ENCODE results near the gene PPP1R18.
"Not testable (repeated sequence)": the region's sequence is repeated elsewhere in the genome, so short reads cannot be mapped to it uniquely, and the experiment has no call there.

PPP1R18 gene

DNA sequence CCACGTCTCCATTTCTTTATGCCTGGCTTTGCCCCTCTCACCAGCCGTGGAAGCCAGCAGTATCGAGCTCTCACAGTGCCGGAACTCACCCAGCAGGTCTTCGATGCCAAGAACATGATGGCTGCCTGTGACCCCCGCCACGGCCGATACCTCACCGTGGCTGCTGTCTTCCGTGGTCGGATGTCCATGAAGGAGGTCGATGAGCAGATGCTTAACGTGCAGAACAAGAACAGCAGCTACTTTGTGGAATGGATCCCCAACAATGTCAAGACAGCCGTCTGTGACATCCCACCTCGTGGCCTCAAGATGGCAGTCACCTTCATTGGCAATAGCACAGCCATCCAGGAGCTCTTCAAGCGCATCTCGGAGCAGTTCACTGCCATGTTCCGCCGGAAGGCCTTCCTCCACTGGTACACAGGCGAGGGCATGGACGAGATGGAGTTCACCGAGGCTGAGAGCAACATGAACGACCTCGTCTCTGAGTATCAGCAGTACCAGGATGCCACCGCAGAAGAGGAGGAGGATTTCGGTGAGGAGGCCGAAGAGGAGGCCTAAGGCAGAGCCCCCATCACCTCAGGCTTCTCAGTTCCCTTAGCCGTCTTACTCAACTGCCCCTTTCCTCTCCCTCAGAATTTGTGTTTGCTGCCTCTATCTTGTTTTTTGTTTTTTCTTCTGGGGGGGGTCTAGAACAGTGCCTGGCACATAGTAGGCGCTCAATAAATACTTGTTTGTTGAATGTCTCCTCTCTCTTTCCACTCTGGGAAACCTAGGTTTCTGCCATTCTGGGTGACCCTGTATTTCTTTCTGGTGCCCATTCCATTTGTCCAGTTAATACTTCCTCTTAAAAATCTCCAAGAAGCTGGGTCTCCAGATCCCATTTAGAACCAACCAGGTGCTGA lies 37.6 kb upstream of the PPP1R18 start:
- H3K9me3 ChIP-seq (ENCODE audit: insufficient read depth, low read depth, low read length); H3K9ac ChIP-seq (ENCODE audit: low read depth, low read length); H3K27me3 ChIP-seq (ENCODE audit: insufficient read depth, low read length); H3K4me1 ChIP-seq (ENCODE audit: insufficient read depth, low read length); H3K4me3 ChIP-seq (ENCODE audit: low read length): not testable (repeated sequence)
- Histone ChIP-seq H3K36me3 (ENCODE audit: insufficient read depth, low read length) (peaks cover 64% of the 10 kb centered on the region), H3K27ac (ENCODE audit: low read depth, low read length) (peak overlapping the region; percentile 10; the same call in 1 of the 2 replicates)
- WGBS: 94% methylated on average over 29 of the region's 29 CpGs

DNA sequence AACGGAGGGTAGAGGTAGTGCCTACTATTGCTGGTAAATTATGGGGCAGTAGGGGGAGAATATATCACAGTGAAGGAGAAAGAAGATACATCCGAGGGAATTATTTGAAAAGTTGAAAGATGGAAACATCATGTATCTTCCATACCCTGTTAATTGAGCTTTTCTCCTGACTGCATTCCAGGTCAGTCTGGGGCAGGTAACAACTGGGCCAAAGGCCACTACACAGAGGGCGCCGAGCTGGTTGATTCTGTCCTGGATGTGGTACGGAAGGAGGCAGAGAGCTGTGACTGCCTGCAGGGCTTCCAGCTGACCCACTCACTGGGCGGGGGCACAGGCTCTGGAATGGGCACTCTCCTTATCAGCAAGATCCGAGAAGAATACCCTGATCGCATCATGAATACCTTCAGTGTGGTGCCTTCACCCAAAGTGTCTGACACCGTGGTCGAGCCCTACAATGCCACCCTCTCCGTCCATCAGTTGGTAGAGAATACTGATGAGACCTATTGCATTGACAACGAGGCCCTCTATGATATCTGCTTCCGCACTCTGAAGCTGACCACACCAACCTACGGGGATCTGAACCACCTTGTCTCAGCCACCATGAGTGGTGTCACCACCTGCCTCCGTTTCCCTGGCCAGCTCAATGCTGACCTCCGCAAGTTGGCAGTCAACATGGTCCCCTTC lies 36.9 kb upstream of the PPP1R18 start:
- not testable (repeated sequence) for H3K9ac ChIP-seq (ENCODE audit: low read depth, low read length); H3K27me3 ChIP-seq (ENCODE audit: insufficient read depth, low read length); H3K4me1 ChIP-seq (ENCODE audit: insufficient read depth, low read length); H3K9me3 ChIP-seq (ENCODE audit: insufficient read depth, low read depth, low read length)
- peaks cover 59% of the 10 kb centered on the region for H3K36me3 ChIP-seq (ENCODE audit: insufficient read depth, low read length)
- WGBS: 94% methylated on average over 16 of the region's 16 CpGs
- peak overlapping the region; percentile 98; the same call in 1 of the 2 replicates for H3K4me3 ChIP-seq (ENCODE audit: low read length)
- H3K27ac ChIP-seq (ENCODE audit: low read depth, low read length): peak overlapping the region; percentile 53; the same call in 1 of the 2 replicates

DNA sequence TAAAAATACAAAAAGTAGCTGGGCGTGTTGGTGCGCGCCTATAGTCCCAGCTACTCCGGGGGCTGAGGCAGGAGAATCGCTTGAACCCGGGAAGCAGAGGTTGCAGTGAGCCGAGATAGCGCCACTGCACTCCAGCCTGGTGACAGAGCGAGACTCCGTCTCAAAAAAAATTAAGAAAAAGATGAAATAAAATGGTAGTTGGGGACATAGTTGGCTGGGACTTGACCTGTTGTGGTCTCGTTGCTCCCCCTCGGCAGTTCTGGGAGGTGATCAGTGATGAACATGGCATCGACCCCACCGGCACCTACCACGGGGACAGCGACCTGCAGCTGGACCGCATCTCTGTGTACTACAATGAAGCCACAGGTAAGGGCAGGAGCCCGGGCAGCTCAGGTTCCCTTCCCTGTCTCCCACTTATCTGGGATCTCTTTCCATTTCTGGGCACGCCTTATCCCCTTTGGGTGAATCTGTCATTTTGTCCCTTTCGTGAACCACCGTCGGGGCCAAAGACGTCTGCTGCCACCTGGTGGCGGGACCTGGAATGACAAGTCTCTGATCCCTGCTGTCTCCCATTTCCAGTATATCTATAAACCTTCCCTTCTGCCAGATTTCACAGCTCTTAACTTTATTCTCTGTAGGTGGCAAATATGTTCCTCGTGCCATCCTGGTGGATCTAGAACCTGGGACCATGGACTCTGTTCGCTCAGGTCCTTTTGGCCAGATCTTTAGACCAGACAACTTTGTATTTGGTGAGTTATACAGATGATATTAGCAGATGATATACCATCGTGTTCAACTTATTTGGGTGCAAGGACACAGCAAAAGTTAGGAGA lies 36.1 kb upstream of the PPP1R18 start:
- Histone ChIP-seq H3K27me3 (ENCODE audit: insufficient read depth, low read length) (no peaks in the 10 kb centered on the region), H3K4me3 (ENCODE audit: low read length) (peak overlapping the region; percentile 98), H3K4me1 (ENCODE audit: insufficient read depth, low read length) (peaks cover 8% of the 10 kb centered on the region; the same call in 1 of the 2 replicates), H3K36me3 (ENCODE audit: insufficient read depth, low read length) (peaks cover 52% of the 10 kb centered on the region), H3K9me3 (ENCODE audit: insufficient read depth, low read depth, low read length) (no peaks in the 10 kb centered on the region), H3K9ac (ENCODE audit: low read depth, low read length) (peak overlapping the region; percentile 100), H3K27ac (ENCODE audit: low read depth, low read length) (peak overlapping the region; percentile 53; the same call in 1 of the 2 replicates)
- 25% methylated on average over 27 of the region's 27 CpGs for WGBS

DNA sequence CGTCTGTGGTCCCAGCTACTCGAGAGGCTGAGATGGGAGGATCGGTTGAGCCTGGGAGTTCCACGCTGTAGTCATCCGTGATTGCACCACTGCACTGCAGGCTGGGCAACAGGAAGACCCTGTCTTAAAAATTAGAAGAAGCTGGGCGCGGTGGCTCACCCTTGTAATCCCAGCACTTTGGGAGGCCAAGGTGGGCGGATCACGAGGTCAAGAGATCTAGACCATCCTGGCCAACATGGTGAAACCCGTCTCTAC lies 35.5 kb upstream of the PPP1R18 start:
- not testable (repeated sequence) for H3K9me3 ChIP-seq (ENCODE audit: insufficient read depth, low read depth, low read length); H3K4me1 ChIP-seq (ENCODE audit: insufficient read depth, low read length); H3K27me3 ChIP-seq (ENCODE audit: insufficient read depth, low read length)
- peak overlapping the region; percentile 98 for H3K4me3 ChIP-seq (ENCODE audit: low read length)
- H3K36me3 ChIP-seq (ENCODE audit: insufficient read depth, low read length): peaks cover 48% of the 10 kb centered on the region
- 3% methylated on average over 10 of the region's 10 CpGs for WGBS
- peak overlapping the region; percentile 99 for H3K27ac ChIP-seq (ENCODE audit: low read depth, low read length)
- peak overlapping the region; percentile 100 for H3K9ac ChIP-seq (ENCODE audit: low read depth, low read length)

DNA sequence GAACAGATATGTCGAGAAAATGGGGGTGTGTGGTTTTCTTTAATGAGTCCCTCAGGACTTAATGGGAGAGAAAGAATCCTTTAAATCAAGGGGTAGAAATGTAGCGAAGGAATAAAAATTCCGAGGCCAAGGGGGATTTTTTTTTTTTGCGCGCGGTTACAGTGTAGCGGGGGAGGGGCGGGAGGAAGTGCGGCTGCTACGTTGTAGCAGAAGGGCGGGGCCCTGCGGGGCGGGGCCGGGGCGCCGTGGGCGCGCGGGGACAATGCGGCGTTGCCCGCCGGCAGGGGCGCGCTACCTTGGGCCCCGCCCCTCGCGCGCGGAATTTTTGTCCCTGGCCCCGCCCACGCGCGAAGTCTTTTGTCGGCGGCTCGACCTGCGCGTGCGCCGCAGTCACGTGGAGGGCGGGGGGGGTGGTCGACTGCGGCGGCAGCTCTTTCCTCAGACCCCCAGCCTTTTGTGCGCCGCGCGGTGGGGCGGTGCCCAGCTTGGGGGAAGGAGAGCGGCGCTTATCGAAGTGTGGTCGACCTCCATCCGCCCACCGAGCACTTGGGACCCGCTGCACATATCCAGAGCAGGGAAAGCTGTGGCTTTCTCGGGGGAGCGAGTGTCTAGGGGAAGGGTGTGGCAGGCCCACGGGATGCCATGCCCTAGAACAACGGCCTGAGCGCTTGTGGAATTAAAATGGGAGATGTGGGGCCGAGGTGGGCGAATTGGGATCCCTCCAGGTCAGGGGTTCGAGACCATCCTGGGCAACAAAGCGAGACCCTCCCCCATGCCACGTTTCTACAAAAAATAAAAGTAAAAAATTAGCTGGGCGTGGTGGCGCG lies 35.0 kb upstream of the PPP1R18 start:
- peak overlapping the region; percentile 100 for H3K9ac ChIP-seq (ENCODE audit: low read depth, low read length)
- under 1% methylated on average over 69 of the region's 71 CpGs for WGBS
- peaks cover 8% of the 10 kb centered on the region; the same call in 1 of the 2 replicates for H3K4me1 ChIP-seq (ENCODE audit: insufficient read depth, low read length)
- peaks cover 45% of the 10 kb centered on the region for H3K36me3 ChIP-seq (ENCODE audit: insufficient read depth, low read length)
- no peaks in the 10 kb centered on the region for H3K9me3 ChIP-seq (ENCODE audit: insufficient read depth, low read depth, low read length)
- H3K4me3 ChIP-seq (ENCODE audit: low read length): peak overlapping the region; percentile 98
- peak overlapping the region; percentile 99 for H3K27ac ChIP-seq (ENCODE audit: low read depth, low read length)
- H3K27me3 ChIP-seq (ENCODE audit: insufficient read depth, low read length): no peaks in the 10 kb centered on the region

DNA sequence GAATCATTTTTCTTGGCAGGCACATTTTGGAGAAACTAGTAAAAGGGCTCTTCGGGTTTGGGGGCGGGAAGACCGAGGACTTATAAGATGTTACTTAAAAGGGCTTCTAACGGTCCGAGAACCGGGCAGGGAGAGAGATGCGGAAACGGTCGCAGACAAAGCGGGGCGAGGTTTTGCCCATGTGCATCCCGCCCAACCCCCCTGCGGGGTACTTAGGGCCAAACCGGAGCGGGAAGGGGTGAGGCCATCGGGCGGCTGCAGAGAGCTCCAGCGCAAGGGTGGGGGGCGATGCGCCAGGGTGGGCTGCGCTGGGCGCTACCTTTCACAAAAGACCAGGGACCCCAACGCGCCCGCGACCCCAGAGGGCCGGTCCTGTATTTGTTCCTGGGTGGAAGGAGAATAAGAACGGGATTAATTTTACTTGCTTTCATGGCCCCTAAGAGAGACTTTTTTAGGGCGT lies 34.3 kb upstream of the PPP1R18 start:
- Histone ChIP-seq H3K27ac (ENCODE audit: low read depth, low read length) (peak overlapping the region; percentile 99), H3K36me3 (ENCODE audit: insufficient read depth, low read length) (peaks cover 42% of the 10 kb centered on the region), H3K4me3 (ENCODE audit: low read length) (peak overlapping the region; percentile 98), H3K27me3 (ENCODE audit: insufficient read depth, low read length) (no peaks in the 10 kb centered on the region), H3K9me3 (ENCODE audit: insufficient read depth, low read depth, low read length) (no peaks in the 10 kb centered on the region), H3K4me1 (ENCODE audit: insufficient read depth, low read length) (peaks cover 8% of the 10 kb centered on the region; the same call in 1 of the 2 replicates), H3K9ac (ENCODE audit: low read depth, low read length) (peak overlapping the region; percentile 100)
- under 1% methylated on average over 29 of the region's 29 CpGs for WGBS

DNA sequence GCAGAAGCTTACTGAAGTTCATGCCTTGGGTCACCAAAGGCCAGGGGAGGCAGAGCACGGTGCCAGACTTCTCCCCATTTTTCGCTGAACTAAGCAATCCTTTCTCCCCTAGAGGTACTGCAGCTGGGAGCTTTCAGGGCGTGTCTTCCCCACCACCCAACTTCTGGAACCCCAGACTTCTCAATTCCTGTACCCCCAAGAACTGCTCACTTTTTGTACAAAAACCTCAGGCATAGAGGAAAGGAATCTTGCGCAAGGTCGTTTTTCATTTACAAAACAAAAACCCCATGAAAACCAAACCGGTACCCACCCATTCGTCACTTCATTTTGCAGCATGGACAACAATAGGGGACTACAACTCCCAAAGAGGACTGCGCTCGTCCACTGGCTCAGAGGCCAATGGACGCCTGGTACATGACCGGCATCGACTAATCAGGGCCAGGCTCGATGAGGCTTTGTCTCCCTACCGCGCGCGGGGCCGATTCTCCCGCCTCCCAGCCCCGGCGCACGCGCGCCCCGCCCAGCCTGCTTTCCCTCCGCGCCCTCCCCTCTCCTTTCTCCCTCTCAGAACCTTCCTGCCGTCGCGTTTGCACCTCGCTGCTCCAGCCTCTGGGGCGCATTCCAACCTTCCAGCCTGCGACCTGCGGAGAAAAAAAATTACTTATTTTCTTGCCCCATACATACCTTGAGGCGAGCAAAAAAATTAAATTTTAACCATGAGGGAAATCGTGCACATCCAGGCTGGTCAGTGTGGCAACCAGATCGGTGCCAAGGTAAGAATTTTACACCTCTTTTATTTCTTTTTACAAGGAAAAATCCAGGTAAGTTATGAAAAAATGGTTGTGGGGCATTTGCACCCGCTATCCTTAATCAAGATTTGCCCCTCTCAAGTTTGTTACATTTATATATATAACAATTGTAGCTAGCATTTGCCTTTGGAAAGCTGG lies 33.6 kb upstream of the PPP1R18 start, which contains the start of gene TUBB:
TUBB (plus strand) TSS at position 562 of the 947 bp plus-strand sequence; CDS start at position 717, 155 bp downstream.
- WGBS: under 1% methylated on average over 37 of the region's 38 CpGs
- H3K27me3 ChIP-seq (ENCODE audit: insufficient read depth, low read length): no peaks in the 10 kb centered on the region
- H3K9me3 ChIP-seq (ENCODE audit: insufficient read depth, low read depth, low read length): no peaks in the 10 kb centered on the region
- H3K4me3 ChIP-seq (ENCODE audit: low read length): peak within 1 kb of the TSS; percentile 98
- peak within 1 kb of the TSS; percentile 100 for H3K9ac ChIP-seq (ENCODE audit: low read depth, low read length)
- H3K27ac ChIP-seq (ENCODE audit: low read depth, low read length): peak within 1 kb of the TSS; percentile 99
- peaks cover 36% of the 10 kb centered on the region for H3K36me3 ChIP-seq (ENCODE audit: insufficient read depth, low read length)
- peaks cover 8% of the 10 kb centered on the region; the same call in 1 of the 2 replicates for H3K4me1 ChIP-seq (ENCODE audit: insufficient read depth, low read length)

DNA sequence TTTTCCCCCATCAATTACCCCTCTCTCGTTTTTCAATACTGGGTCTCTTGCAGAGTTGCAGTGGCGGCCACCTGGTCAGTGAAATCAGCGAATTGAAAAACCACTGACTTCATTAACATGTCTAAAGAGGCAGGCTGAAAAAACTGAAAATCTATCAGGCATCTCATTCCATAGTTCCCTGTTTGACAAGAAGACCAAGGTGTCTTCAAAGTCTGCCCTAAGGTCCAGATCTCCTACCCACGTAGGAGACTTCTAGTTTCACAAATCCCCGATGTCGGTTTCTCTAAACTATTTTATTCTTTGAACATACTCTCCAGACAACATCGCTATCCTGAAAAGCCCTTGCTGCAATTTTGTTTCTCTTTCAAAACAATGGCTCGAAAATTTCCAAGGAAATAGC lies 32.9 kb upstream of the PPP1R18 start:
- H3K4me1 ChIP-seq (ENCODE audit: insufficient read depth, low read length): peaks cover 8% of the 10 kb centered on the region; the same call in 1 of the 2 replicates
- H3K27ac ChIP-seq (ENCODE audit: low read depth, low read length): peak overlapping the region; percentile 90
- no peaks in the 10 kb centered on the region for H3K27me3 ChIP-seq (ENCODE audit: insufficient read depth, low read length)
- H3K9me3 ChIP-seq (ENCODE audit: insufficient read depth, low read depth, low read length): no peaks in the 10 kb centered on the region
- peak overlapping the region; percentile 100 for H3K9ac ChIP-seq (ENCODE audit: low read depth, low read length)
- WGBS: 5% methylated on average over 8 of the region's 8 CpGs
- H3K4me3 ChIP-seq (ENCODE audit: low read length): peak overlapping the region; percentile 98
- peaks cover 36% of the 10 kb centered on the region for H3K36me3 ChIP-seq (ENCODE audit: insufficient read depth, low read length)

DNA sequence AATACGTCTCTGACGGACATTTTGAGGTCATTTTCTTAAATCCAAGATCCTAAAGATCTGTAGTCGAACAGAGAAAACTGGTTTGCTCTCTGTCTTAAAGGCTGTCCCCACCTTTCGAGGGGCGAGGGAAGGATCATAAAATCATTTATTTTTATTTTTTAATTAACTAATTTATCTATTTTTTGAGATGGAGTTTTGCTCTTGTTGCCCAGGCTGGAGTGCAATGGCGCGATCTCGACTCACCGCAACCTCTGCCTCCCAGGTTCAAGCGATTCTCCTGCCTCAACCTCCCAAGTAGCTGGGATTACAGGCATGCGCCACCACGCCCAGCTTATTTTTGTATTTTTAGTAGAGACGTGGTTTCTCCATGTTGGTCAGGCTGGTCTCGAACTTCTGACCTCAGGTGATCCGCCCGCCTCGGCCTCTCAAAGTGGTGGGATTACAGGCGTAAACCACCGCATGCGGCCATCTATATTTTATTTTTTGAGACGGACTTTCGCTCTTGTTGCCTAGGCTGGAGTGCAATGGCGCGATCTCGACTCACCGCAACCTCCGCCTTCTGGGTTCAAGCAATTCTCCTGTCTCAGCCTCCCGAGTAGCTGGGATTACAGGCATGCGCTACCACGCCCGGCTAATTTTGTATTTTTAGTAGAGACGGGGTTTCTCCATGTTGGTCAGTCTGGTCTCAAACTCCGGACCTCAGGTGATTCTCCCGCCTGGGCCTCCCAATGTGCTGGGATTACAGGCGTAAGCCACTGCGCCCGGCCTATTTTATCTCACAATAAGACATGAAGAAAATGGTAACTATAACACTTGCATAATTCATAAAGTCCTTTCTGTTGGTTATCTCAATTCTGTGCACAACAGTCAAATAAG lies 31.6 kb upstream of the PPP1R18 start:
- peak overlapping the region; percentile 94 for H3K9ac ChIP-seq (ENCODE audit: low read depth, low read length)
- H3K4me1 ChIP-seq (ENCODE audit: insufficient read depth, low read length); H3K9me3 ChIP-seq (ENCODE audit: insufficient read depth, low read depth, low read length); H3K27me3 ChIP-seq (ENCODE audit: insufficient read depth, low read length): not testable (repeated sequence)
- 88% methylated on average over 35 of the region's 37 CpGs for WGBS
- H3K27ac ChIP-seq (ENCODE audit: low read depth, low read length): peak overlapping the region; percentile 96
- H3K36me3 ChIP-seq (ENCODE audit: insufficient read depth, low read length): peaks cover 36% of the 10 kb centered on the region
- H3K4me3 ChIP-seq (ENCODE audit: low read length): peak overlapping the region; percentile 98

Measured in HUES64 (cell line).